HEK293 (cell line): ENCODE data around the gene MMAB.

Experiments
- CTCF ChIP-seq: fragments of 450-650 bp; formaldehyde crosslinking; IDR thresholded peaks from 2 replicates; pipeline ENCODE4 v1.5.1; 2016; ENCODE audit warnings: missing biosample characterization, missing genetic modification characterization
- MEIS1 ChIP-seq: sonication (generic); formaldehyde crosslinking; IDR thresholded peaks from 2 replicates; pipeline ENCODE4 v1.8.1; 2022; ENCODE audit warnings: missing genetic modification reagents, mild to moderate bottlenecking, borderline replicate concordance
- SALL2 ChIP-seq: fragments of 450-650 bp; formaldehyde crosslinking; IDR thresholded peaks from 2 replicates; pipeline ENCODE4 v1.5.0; 2017; ENCODE audit warnings: missing biosample characterization, mild to moderate bottlenecking, missing genetic modification characterization, borderline replicate concordance
- ZNF140 ChIP-seq: fragments of 450-650 bp; formaldehyde crosslinking; IDR thresholded peaks from 2 replicates; pipeline ENCODE4 v1.5.1; 2016; ENCODE audit warnings: missing biosample characterization, missing genetic modification characterization
- TF ChIP-seq, protein P1 (sequence below): fragments of 450-650 bp; formaldehyde crosslinking; IDR thresholded peaks from 2 replicates; pipeline ENCODE4 v1.5.1; 2016; ENCODE audit warnings: missing biosample characterization, missing genetic modification characterization, low read depth

DNA sequence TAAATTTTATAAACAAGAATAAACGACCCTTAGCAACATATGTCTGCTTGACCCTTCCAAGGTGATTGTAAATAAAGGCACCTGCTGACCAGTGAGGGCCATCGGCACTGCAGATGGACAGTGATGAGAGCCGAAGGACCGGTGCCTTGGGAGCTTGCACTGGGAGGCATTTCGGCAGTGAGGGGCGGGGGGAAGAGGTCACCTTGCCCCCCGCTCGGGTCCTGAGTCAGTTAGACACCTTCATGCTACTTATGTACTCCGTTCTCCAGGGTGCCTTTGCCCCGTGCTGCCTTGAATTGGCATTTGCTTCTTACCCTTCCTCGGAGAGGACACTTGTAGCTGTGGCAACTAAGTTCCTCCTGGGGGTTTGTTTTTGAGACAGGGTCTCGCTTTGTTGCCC is 23.0 kb downstream of the MMAB start:
- TF ChIP-seq MEIS1 (CRISPR knock-in tag) (no peak), ZNF140 (no peak), SALL2 (no peak), CTCF (tag by site-specific recombination) (no peak)
- TF ChIP-seq, protein P1, sequence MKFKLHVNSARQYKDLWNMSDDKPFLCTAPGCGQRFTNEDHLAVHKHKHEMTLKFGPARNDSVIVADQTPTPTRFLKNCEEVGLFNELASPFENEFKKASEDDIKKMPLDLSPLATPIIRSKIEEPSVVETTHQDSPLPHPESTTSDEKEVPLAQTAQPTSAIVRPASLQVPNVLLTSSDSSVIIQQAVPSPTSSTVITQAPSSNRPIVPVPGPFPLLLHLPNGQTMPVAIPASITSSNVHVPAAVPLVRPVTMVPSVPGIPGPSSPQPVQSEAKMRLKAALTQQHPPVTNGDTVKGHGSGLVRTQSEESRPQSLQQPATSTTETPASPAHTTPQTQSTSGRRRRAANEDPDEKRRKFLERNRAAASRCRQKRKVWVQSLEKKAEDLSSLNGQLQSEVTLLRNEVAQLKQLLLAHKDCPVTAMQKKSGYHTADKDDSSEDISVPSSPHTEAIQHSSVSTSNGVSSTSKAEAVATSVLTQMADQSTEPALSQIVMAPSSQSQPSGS (tag by site-specific recombination) = no peak
